Activated T-helper 17 cell treated with anti-CD3 and anti-CD28 coated beads, Interleukin-2, amount 50 U/mL, for 72 hours (primary cell): ENCODE data around the gene WWTR1. TPM values are rescaled to one million over a fixed set of nuclear protein-coding genes. Genes with fewer than 3 reads are reported as not detected.

Experiments
- ATAC-seq: fragments of 150-1000 bp; cut with Tn5 transposase; replicated peaks from 2 replicates; pipeline ENCODE4 v1.10.0; 2021; ENCODE audit warnings: mild to moderate bottlenecking, moderate library complexity
- H3K27ac Mint-ChIP-seq: one replicate; pipeline ENCODE4 v1.8.0; 2022; ENCODE audit warnings: mixed read lengths
- H3K27me3 Mint-ChIP-seq: one replicate; pipeline ENCODE4 v1.8.0; 2022; ENCODE audit warnings: mixed read lengths
- H3K36me3 Mint-ChIP-seq: one replicate; pipeline ENCODE4 v1.8.0; 2022; ENCODE audit warnings: low read depth, mild to moderate bottlenecking, mixed read lengths
- H3K4me1 Mint-ChIP-seq: one replicate; pipeline ENCODE4 v1.8.0; 2022; ENCODE audit warnings: mixed read lengths
- H3K4me3 Mint-ChIP-seq: one replicate; pipeline ENCODE4 v1.8.0; 2022; ENCODE audit warnings: mild to moderate bottlenecking, mixed read lengths
- H3K9me3 Mint-ChIP-seq: one replicate; pipeline ENCODE4 v1.8.0; 2022; ENCODE audit warnings: mixed read lengths
- total RNA-seq, 2 donors: library from RNA; stranded (reverse); gene quantifications; one replicate each; pipeline ENCODE4 v1.2.3, GENCODE V29; 2022

Gene WWTR1
- total RNA-seq, 2 donors from 2014 or later = 1.8 to 2.8 TPM

DNA sequence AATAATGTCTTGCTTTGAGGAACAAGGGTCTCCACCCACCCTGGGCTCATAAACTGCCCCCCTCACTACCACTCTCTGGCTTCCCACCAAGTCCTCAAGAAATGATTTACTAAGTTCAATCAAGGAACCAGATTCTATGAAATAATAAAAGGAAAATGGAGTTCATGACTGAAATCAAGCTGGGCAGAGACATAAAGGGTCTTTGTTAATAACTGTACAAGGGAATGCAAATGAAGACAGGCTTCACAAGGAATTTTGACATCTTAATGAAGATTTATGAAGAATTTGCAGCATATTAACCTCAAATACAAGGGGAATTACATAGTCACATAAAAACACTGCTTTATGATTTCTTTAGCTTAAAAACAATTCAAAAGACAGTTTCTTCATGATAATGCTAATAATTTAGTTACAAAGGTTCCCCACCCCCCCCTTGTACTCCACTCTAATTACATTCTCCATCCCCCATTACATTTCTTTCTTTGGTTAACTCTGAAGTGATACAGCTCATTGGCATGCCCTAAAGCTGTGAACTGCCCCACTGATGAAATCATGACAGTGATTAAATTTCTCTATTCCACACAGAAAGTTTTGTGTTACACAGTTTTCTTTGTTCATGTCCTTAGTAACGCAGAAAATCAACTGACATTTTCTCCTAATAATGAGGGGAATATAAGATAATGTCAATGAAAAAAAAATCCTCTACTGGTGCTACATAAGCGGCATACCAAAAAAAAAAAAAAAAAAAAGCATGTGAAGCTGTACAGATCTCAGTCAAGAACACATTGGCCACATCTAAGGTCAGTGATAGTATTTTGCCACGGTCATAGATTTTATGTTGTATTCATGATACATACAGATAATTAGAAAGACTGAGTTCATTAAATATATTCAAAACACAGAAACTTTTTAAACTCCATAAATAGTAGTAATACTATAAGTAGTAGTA lies 54.4 kb downstream of the WWTR1 start:
- peaks cover 3% of the 10 kb centered on the region for H3K27me3 Mint-ChIP-seq
- ATAC-seq = no peak

DNA sequence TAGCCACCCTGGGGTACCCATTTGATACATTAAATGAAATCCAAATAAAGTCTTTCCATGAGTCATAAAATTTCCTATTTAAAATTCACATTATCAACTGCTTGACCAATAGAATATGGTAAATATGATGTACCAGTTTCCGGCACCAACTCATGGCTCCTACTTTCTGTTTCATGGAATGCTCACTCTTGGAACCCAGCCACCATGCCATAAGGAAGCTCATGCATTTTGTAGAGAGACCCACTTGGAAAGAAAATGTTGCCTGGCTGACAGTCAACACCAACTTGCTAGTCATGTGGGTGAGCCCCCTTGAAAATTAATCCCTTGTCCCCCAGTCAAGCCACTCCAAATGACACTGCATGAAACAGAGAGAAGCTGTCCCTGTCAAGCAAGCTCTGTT lies 57.2 kb downstream of the WWTR1 start:
- Mint-ChIP-seq H3K27ac (no peak overlapping the region), H3K4me1 (no peaks in the 10 kb centered on the region), H3K36me3 (no peaks in the 10 kb centered on the region), H3K27me3 (peaks cover 3% of the 10 kb centered on the region), H3K9me3 (no peaks in the 10 kb centered on the region), H3K4me3 (no peak overlapping the region)
- no peak for ATAC-seq

More for the DNA sequence above, 54.4 kb downstream of the WWTR1 start:
- no peaks in the 10 kb centered on the region for H3K9me3 Mint-ChIP-seq
- no peaks in the 10 kb centered on the region for H3K36me3 Mint-ChIP-seq
- no peak overlapping the region for H3K4me3 Mint-ChIP-seq
- H3K27ac Mint-ChIP-seq = no peak overlapping the region
- H3K4me1 Mint-ChIP-seq = no peaks in the 10 kb centered on the region

DNA sequence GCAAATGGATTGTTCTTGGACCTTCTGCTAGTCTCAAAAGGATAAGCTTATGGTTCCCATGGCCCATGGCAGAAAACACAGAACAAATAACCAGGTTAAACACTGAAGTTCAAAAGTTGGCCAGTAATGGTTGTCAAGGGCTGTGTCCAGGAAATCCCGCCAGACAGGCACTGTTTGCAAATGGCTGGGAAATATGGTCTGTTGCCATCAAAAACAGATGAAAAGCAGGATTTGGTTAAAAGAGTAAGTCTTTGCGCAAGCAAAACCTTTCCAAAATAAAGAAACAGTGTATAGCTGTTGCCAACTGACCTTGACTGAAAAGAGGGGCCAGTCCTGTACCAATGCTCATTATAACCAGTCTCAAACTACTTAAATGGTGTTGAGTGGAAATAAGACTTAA lies 58.6 kb downstream of the WWTR1 start:
- H3K27me3 Mint-ChIP-seq = no peaks in the 10 kb centered on the region
- no peaks in the 10 kb centered on the region for H3K9me3 Mint-ChIP-seq
- no peaks in the 10 kb centered on the region for H3K36me3 Mint-ChIP-seq
- no peak overlapping the region for H3K4me3 Mint-ChIP-seq
- no peak for ATAC-seq
- H3K27ac Mint-ChIP-seq = no peak overlapping the region
- no peaks in the 10 kb centered on the region for H3K4me1 Mint-ChIP-seq

DNA sequence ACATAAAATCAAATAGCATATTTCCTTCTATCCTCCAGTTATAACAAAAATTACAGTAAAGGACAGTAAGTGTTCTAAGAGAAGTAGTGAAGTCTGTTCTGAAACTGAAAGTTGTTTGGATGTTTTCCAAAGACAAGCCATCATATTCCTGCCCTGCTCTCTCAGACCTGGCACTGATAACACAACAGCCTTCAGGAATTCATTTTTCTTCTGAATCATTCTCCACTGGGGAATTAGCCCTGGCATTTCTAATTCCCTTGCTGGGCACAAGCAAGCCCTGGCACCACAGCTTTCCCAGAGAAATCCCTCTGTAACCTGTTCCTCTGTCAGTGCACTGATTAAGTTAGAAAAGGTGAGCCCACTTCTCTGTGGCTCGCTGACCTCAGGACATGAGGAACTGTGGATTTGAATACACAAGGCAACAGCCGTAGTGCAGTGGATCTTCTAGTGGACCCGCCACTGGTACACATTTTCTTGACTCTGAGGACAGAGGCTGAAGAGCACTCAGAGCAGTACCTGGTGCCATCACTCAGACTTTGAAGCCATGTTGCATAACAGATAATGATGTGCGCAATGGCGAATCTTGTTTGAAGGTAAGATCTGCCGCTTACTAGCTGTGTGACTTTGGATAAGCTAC lies 61.6 kb downstream of the WWTR1 start:
- H3K4me1 Mint-ChIP-seq = no peaks in the 10 kb centered on the region
- ATAC-seq = no peak
- H3K9me3 Mint-ChIP-seq = no peaks in the 10 kb centered on the region
- H3K27ac Mint-ChIP-seq = no peak overlapping the region
- H3K36me3 Mint-ChIP-seq = no peaks in the 10 kb centered on the region
- no peak overlapping the region for H3K4me3 Mint-ChIP-seq
- no peaks in the 10 kb centered on the region for H3K27me3 Mint-ChIP-seq

DNA sequence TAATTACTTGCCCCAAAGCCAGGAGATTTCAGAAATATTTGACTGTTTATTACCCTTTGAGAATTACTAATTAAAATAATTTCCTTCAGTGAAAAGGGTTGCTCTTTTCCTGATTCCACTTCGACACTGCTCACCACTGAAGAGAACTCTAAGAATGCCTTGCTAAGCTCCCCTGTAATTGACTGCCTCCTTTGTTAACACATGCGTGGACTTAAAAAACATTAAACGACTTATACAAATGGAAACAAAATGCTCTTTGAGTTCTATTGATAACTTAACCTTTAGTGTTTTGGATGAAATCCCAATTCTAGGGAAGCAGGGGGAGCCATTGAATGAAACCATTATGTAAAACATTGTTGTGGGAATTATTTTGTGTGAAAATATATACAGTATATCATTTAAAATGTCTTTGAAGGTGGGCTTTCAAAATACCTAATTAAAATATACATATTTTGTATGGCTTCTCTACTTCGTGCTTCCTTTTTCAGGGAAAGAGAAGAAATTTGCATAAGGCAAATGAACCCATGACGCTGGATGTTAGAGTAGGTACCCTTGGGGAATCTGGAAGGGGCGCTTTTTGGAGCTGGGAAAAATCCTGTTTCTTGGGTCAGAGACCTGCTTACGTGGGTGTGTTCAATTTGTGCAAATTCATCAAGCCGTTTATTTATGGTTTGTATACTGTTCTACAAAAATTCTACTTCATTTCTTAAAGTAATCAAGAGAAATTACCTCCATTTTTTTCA lies 64.2 kb downstream of the WWTR1 start:
- Mint-ChIP-seq H3K9me3 (no peaks in the 10 kb centered on the region), H3K27ac (no peak overlapping the region), H3K36me3 (no peaks in the 10 kb centered on the region)

DNA sequence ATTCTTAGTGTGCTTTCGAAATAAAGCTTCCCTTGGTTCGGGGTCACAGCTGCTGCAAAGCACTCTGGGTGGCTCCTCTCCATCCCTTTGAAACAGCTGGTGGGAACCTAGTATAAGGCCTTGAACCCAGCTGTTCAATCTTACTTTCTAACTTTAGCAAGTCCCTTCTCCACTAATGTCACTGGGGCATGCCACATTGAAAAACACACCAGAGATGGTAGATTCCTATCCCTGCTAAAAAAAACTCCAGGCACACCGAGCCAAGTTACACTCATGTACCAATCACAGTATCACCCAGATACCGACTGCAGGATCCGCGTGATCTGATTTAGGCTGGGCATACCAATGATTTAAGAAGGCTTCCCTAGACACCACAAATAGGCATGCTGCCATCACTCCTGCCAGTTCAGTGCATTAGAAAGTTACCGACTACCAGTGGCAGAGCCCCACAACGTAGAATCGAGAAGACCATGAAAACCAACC lies 65.0 kb downstream of the WWTR1 start:
- Mint-ChIP-seq H3K27ac (no peak overlapping the region), H3K36me3 (no peaks in the 10 kb centered on the region), H3K4me3 (no peak overlapping the region), H3K9me3 (no peaks in the 10 kb centered on the region), H3K4me1 (no peaks in the 10 kb centered on the region), H3K27me3 (no peaks in the 10 kb centered on the region)
- ATAC-seq = no peak

More for the DNA sequence above, 64.2 kb downstream of the WWTR1 start:
- H3K4me3 Mint-ChIP-seq = no peak overlapping the region
- H3K4me1 Mint-ChIP-seq = no peaks in the 10 kb centered on the region
- no peaks in the 10 kb centered on the region for H3K27me3 Mint-ChIP-seq
- ATAC-seq = no peak

DNA sequence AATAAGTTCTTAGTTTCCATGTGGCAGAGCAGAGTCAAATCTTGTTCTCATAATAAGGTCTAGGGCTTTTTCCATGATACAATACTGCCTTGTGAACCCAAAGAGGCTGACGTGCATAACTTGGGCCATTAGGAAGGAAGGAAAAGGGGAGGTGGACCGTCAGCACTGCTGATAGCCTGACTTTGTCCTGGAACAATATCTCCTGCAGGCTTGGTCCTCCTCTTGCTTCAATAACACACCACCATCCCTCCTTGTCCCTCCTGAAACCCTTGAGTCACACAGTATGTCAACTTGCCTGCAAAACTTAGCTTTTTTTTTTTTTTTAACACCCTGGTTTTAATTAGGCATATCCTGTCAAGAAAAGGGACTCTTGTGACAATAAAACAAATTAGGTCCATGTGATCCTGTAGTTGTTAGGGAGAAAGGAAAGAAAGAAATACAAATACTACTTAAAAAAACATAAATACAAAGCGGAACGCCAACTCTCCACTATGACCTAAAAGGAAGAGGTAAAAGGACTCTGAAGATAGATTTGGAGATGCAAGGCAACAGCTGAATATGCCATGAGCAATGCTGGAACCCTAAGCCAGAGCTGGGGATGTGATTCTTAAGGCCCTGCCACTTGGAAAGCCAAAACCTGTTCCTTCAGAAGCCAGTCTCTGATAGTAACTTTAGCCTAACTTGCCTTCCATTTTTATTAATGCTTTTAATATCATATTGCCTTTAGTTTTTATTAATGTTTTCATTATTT lies 67.0 kb downstream of the WWTR1 start:
- Mint-ChIP-seq H3K27ac (no peak overlapping the region), H3K9me3 (no peaks in the 10 kb centered on the region), H3K4me3 (no peak overlapping the region), H3K4me1 (no peaks in the 10 kb centered on the region), H3K36me3 (no peaks in the 10 kb centered on the region), H3K27me3 (peaks cover 3% of the 10 kb centered on the region)
- ATAC-seq = no peak

DNA sequence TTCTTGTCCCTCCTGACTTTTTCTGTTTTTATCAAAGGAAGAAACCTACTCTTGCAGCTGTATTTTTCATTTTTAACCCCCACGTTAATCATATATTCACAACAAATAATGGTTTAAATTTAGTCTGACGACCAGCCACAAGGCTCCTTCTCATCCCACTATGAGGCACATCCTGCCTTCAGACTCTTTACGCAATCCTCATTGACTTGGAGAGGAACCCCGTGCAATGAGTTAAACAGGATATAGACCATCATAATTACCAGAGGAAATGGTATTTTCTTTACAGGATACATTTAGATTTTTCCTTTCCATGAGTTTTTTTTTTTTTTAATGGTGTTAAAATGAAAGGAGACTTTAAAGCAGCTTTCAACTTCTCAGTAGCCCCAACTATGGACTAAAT lies 68.5 kb downstream of the WWTR1 start:
- Mint-ChIP-seq H3K27ac (no peak overlapping the region), H3K27me3 (peaks cover 9% of the 10 kb centered on the region), H3K36me3 (no peaks in the 10 kb centered on the region), H3K9me3 (no peaks in the 10 kb centered on the region), H3K4me3 (no peak overlapping the region), H3K4me1 (no peaks in the 10 kb centered on the region)
- ATAC-seq = no peak

DNA sequence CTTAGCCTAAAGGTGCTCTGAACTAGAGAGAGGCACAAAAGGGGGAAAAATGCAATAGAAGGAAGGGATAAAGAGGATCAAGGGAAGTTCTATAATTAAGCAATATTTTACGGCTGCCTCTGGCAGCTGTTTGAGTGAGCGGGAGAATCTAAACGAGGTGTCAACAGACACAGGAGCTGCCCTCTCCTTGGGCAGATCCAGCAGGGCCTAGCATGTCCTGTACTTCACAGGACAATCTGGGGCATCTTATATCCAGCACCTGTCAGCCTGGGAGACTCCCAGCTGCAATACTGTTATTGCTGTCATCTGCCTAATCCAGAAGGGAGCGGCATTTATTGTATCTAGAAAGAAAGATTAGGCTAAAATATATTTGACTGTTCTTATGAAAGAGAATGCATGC lies 68.9 kb downstream of the WWTR1 start:
- no peak for ATAC-seq
- H3K27me3 Mint-ChIP-seq = peaks cover 13% of the 10 kb centered on the region
- no peaks in the 10 kb centered on the region for H3K36me3 Mint-ChIP-seq
- no peaks in the 10 kb centered on the region for H3K9me3 Mint-ChIP-seq
- H3K4me1 Mint-ChIP-seq = no peaks in the 10 kb centered on the region
- no peak overlapping the region for H3K27ac Mint-ChIP-seq
- H3K4me3 Mint-ChIP-seq = no peak overlapping the region

DNA sequence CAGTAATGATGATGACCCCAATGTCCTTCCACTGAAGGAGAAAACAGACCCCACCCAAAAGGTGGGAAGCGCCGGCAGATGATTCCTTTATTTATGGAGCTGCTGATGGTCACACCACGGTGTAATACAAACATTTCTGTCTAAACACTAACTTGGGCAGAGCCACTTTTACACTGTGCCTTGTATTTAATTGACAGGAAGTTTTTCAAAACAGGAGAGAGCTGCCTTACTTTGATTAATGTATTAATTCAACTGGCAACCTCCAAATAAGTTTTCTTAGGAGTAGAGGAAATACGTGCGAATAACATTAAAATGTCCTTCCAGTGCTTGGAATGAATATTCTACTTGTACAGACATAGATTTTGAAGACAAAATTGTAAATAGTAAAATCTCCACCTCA lies 70.4 kb downstream of the WWTR1 start:
- H3K36me3 Mint-ChIP-seq = no peaks in the 10 kb centered on the region
- no peaks in the 10 kb centered on the region for H3K9me3 Mint-ChIP-seq
- H3K27me3 Mint-ChIP-seq = peaks cover 13% of the 10 kb centered on the region
- no peak overlapping the region for H3K4me3 Mint-ChIP-seq
- no peak overlapping the region for H3K27ac Mint-ChIP-seq
- H3K4me1 Mint-ChIP-seq = no peaks in the 10 kb centered on the region
- ATAC-seq = no peak

DNA sequence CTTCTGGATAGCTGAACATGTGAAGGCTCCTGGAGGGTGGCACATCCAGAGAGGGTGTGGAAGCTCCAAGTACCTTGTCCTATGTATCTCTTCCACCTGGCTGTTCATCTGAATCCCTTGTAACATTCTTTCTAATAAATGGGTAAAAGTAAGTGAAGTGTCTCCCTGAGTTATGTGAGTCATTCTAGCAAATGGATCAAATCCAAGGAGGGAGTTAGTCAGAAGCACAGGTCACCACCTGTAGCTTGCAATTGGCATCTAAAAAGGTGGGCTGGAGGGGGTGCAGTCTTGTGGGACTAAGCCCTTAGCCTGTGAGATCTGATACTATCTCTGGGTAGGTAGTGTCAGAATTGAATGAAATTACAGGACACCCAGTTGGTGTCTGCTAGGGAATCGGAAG lies 71.0 kb downstream of the WWTR1 start:
- no peaks in the 10 kb centered on the region for H3K4me1 Mint-ChIP-seq
- no peaks in the 10 kb centered on the region for H3K9me3 Mint-ChIP-seq
- no peak for ATAC-seq
- peaks cover 13% of the 10 kb centered on the region for H3K27me3 Mint-ChIP-seq
- no peak overlapping the region for H3K4me3 Mint-ChIP-seq
- no peak overlapping the region for H3K27ac Mint-ChIP-seq
- no peaks in the 10 kb centered on the region for H3K36me3 Mint-ChIP-seq

DNA sequence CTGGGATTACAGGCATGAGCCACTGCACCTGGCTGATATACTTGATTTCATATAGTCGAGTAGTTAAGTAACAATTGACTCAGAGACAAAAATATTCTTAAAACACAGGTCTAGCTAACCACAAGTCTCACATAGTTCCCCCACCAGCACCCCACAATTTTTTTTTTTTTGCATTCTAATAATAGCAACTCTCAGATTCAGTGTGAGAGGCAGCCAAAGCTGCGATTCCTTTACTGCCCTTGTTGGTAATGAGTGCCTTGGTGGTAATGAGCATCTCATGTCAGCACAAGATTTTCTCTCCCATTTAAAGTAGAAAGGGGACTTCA lies 72.5 kb downstream of the WWTR1 start:
- Mint-ChIP-seq H3K4me3 (no peak overlapping the region), H3K9me3 (no peaks in the 10 kb centered on the region), H3K36me3 (no peaks in the 10 kb centered on the region), H3K4me1 (peaks cover under 1% of the 10 kb centered on the region), H3K27ac (no peak overlapping the region), H3K27me3 (peaks cover 22% of the 10 kb centered on the region)
- ATAC-seq = no peak

DNA sequence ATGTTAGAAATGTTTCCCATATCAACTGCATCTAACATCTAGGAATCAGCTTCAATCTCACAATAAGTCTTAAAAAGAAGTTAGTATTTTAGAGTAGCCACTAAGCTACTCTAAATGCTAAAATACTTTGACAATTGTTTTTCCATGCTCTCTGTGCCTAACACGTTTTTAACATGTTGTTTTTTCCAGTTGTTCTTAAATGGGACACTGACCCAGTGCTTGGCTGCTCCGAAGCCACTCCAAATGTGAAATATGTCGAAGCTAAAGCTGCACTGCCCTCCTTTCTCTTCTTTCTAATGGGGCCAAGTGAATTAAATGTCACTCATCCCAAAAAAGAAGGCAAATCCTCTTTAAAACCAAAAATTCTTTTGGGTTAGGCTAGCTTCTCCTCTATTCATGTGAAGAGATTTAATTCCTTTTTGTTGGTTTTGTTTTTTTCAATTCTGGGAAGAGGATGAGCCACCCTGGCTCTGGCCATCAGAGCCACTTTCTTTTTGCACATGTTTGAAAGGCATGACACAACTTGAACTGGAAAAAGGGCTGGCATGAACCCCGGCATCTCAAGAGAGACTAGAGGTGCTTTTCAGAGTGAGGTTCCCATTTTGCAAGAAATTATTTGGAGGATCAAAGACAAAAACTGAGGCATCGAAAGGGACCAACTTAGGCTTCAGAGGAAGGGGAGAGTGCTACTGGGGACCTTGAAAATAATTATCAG lies 73.7 kb downstream of the WWTR1 start:
- no peak for ATAC-seq
- no peaks in the 10 kb centered on the region for H3K36me3 Mint-ChIP-seq
- H3K9me3 Mint-ChIP-seq = no peaks in the 10 kb centered on the region
- no peak overlapping the region for H3K27ac Mint-ChIP-seq
- H3K27me3 Mint-ChIP-seq = peaks cover 22% of the 10 kb centered on the region
- no peak overlapping the region for H3K4me3 Mint-ChIP-seq
- H3K4me1 Mint-ChIP-seq = peaks cover 6% of the 10 kb centered on the region

DNA sequence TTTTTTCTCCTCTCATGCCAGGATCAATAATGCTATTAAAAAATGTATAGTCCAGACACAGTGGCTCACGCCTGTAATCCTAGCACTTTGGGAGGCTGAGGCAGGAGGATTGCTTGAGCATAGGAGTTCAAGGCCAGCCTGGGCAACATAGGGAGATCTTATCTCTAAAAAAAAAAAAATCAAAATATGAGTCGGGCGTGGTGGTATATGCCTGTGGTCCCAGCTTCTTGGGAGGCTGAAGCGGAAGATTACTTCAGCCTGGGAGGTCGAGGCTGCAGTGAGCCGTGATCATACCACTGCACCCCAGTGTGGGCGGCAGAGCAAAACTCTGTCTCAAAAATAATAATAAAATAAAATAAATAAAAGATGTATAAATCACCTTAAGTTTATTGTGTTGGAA lies 75.4 kb downstream of the WWTR1 start:
- Mint-ChIP-seq H3K36me3 (no peaks in the 10 kb centered on the region), H3K27ac (no peak overlapping the region), H3K27me3 (peaks cover 26% of the 10 kb centered on the region), H3K4me3 (no peak overlapping the region), H3K9me3 (no peaks in the 10 kb centered on the region), H3K4me1 (peaks cover 6% of the 10 kb centered on the region)
- no peak for ATAC-seq
